Breast epithelium (tissue), 4 donors: ENCODE results near the gene IZUMO1R. TPM values are rescaled to one million over a fixed set of nuclear protein-coding genes. Genes with fewer than 3 reads are reported as not detected.
"Not testable (repeated sequence)": the region's sequence is repeated elsewhere in the genome, so short reads cannot be mapped to it uniquely, and the experiment has no call there.

Source experiments
- DNase-seq, 2 donors: peaks; one replicate each; pipeline ENCODE4 v3.0.0-alpha.2; 2019; ENCODE audit warnings: low spot score in 2 of 2
- H3K27ac ChIP-seq, 2 donors: fragments of 200-600 bp; sonication (generic) in 1 of 2; one replicate each; pipeline ENCODE4 v1.5.1; 2016 to 2019; ENCODE audit warnings: mild to moderate bottlenecking in 1 of 2
- H3K27me3 ChIP-seq, 2 donors: fragments of 200-600 bp; sonication (generic) in 1 of 2; one replicate each; pipeline versions ENCODE4 v1.5.1 to v1.6.0; 2017 to 2019; ENCODE audit warnings: control low read depth in 1 of 2, mild to moderate bottlenecking in 1 of 2
- H3K36me3 ChIP-seq: fragments of 200-600 bp; one replicate; pipeline ENCODE4 v1.5.1; 2019
- H3K4me1 ChIP-seq, 2 donors: fragments of 200-600 bp; sonication (generic); one replicate each; pipeline ENCODE4 v1.5.1; 2016 to 2019; ENCODE audit warnings: control low read depth in 1 of 2
- H3K4me3 ChIP-seq, 3 donors: fragments of 200-600 bp; sonication (generic); 1 replicate in 2 of 3; 2 replicates in 1 of 3; pipeline ENCODE4 v1.5.1; 2016 to 2019; ENCODE audit warnings: mild to moderate bottlenecking in 3 of 3, moderate library complexity in 2 of 3
- H3K9me3 ChIP-seq, 2 donors: fragments of 200-600 bp; sonication (generic) in 1 of 2; one replicate each; pipeline ENCODE4 v1.5.1; 2016 to 2019; ENCODE audit warnings: control low read depth in 1 of 2
- POLR2A ChIP-seq: fragments of 450-650 bp; IDR thresholded peaks from one replicate; pipeline ENCODE4 v1.6.1; 2016; ENCODE audit warnings: antibody characterized with exemption, mild to moderate bottlenecking, moderate library complexity
- POLR2AphosphoS5 ChIP-seq, 3 donors: sonication (generic); formaldehyde crosslinking; IDR thresholded peaks; one replicate each; pipeline ENCODE4 v1.6.1; 2017; ENCODE audit warnings: antibody characterized with exemption in 3 of 3
- intact Hi-C: fragments of 100-400 bp; cut with DNase I; formaldehyde crosslinking; loops from one replicate; pipeline ENCODE4 v1.15.1; 2023; ENCODE audit warnings: low total_unique reads
- total RNA-seq, 3 donors: library from RNA; depleted of rRNA; stranded (reverse); fragments of >200 nt; gene quantifications; one replicate each; pipeline ENCODE4 v1.1.0, GENCODE V29; 2016
- TF ChIP-seq, protein P1 (sequence below), 3 donors: fragments of 450-650 bp; IDR thresholded peaks; one replicate each; pipeline ENCODE4 v1.5.1; 2016 to 2017; ENCODE audit warnings: antibody characterized with exemption in 3 of 3, mild to moderate bottlenecking in 3 of 3, moderate library complexity in 3 of 3

The IZUMO1R gene
- total RNA-seq = not detected

DNA sequence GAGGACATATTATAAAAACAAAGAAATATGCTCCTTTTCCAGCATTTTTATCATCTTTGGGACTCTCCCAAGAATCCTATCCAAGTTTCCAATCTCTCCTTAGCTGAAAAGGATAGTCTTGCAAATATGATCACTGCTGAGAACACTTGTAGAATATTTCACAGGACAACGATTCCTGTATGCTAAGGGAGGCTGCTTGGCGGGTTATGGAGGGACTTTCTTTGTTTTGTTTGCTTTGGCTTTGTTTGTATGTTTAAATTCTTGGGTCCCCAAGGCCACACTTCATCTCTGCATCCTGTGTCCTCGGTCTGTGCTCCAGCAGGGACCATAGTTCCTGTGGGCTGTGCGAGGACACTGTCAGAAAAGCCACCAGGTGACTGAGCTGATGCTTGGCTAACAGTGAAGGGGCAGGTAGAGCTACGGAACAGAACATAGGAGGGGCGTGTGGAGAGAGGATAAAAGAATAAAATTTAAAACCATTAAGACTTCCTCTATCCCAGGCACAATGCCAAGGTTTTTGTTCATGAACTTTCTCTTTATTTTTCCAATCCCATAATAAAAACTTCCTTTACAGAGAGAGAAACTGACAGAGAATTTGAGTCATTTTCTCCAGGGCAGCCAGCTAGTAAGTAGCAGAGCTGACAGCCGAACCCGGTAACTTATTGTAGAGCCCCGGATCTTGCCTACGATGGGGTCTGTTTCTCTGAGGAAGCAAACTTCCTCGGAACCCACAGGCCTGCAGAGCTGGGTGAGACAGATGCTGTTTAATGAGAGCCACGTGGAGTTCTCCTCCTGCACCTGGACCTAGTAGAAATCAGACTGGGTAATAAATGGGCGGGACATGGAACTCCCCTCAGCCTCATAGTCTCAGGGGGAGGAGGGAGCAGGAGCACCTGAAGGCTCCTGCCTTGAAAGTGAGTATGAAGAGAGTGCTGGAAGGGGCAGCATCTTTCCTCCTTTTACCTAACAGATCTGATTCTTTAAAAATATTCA, at the start of gene IZUMO1R:
Gene IZUMO1R (plus strand): TSS at position 615 of the 993 bp plus-strand sequence. CDS start 1,057 bp downstream, outside the sequence.
- no peaks in the 10 kb centered on the region for H3K27me3 ChIP-seq
- intact Hi-C loops = no loop called here
- no peaks in the 10 kb centered on the region for H3K4me1 ChIP-seq
- no peaks in the 10 kb centered on the region for H3K36me3 ChIP-seq
- no peaks in the 10 kb centered on the region for H3K9me3 ChIP-seq
- no peak for DNase-seq
- no peak for TF ChIP-seq POLR2A
- no peak for TF ChIP-seq POLR2AphosphoS5 (IDR thresholded peaks at IDR 0.05)
- TF ChIP-seq, protein P1, sequence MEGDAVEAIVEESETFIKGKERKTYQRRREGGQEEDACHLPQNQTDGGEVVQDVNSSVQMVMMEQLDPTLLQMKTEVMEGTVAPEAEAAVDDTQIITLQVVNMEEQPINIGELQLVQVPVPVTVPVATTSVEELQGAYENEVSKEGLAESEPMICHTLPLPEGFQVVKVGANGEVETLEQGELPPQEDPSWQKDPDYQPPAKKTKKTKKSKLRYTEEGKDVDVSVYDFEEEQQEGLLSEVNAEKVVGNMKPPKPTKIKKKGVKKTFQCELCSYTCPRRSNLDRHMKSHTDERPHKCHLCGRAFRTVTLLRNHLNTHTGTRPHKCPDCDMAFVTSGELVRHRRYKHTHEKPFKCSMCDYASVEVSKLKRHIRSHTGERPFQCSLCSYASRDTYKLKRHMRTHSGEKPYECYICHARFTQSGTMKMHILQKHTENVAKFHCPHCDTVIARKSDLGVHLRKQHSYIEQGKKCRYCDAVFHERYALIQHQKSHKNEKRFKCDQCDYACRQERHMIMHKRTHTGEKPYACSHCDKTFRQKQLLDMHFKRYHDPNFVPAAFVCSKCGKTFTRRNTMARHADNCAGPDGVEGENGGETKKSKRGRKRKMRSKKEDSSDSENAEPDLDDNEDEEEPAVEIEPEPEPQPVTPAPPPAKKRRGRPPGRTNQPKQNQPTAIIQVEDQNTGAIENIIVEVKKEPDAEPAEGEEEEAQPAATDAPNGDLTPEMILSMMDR (IDR thresholded peaks at IDR 0.05) = no peak
- H3K27ac ChIP-seq = no peak within 1 kb of the TSS
- H3K4me3 ChIP-seq = no peak within 1 kb of the TSS

DNA sequence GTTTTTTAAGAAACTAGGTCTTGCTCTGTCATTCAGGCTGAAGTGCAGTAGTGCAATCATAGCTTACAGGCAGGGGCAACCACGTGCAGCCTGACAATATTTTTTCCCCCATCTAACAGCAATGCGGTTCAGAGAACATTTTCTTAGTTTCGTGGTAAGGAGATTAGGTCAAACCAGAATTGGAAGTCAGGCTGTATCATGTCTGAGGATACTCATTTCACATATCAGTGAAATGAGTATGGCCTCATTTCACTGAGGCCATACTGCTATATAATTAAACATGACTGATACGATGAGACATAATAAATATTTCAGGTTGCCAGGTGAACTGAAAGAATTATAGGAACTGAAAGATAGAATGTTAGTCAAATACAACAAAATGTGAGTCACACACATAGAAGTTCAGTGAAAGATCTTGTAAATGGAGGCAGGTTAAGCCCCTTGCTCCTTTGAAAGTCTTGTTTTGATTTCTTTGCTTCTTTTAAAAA, 32.5 kb upstream of the IZUMO1R start:
- H3K4me3 ChIP-seq = no peak overlapping the region
- intact Hi-C loops = loop anchor here (2.0 kb wide), 1 partner anchor 61 kb away; no protein-coding TSS in a partner anchor
- peaks cover 4 to 12% of the 10 kb centered on the region in 2 donors for H3K9me3 ChIP-seq
- H3K4me1 ChIP-seq = no peaks in the 10 kb centered on the region
- no peaks in the 10 kb centered on the region for H3K27me3 ChIP-seq
- DNase-seq = no peak
- TF ChIP-seq POLR2A = no peak
- H3K36me3 ChIP-seq = no peaks in the 10 kb centered on the region
- no peak overlapping the region for H3K27ac ChIP-seq

DNA sequence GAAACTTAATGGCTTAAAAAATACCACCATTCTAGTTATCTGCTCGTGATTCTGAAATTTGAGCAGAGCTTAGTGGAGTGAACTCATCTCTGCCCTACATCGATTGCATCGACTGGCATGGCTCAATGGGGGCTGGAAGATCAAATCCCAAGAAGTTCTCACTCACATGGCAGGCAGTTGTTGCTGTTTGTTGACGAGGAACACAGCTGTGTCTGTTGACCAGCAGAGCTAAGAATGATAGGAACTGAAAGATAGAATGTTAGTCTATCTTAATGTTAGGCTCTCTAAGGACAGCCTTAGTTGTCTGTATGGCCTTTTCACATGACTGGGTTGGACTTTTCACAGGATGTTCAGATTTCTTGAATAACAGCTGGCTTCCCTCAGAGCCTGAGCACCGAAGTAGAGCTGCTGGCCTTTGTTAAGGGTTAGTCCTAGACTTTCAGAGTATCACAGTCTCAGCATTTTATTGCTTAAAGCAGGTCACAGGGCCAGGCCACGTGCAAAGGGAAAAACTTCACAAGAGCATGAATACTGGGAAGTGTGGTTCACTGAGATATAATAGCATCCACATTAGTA, 31.6 kb upstream of the IZUMO1R start:
- Histone ChIP-seq H3K4me1 (no peaks in the 10 kb centered on the region), H3K36me3 (no peaks in the 10 kb centered on the region), H3K27me3 (no peaks in the 10 kb centered on the region), H3K27ac (no peak overlapping the region), H3K4me3 (no peak overlapping the region), H3K9me3 (peaks cover 4 to 12% of the 10 kb centered on the region in 2 donors)
- intact Hi-C loops = loop anchor here (2.0 kb wide), 1 partner anchor 60 kb away; no protein-coding TSS in a partner anchor
- DNase-seq = no peak
- TF ChIP-seq POLR2AphosphoS5 (IDR thresholded peaks at IDR 0.05) (no peak), POLR2A (no peak)

DNA sequence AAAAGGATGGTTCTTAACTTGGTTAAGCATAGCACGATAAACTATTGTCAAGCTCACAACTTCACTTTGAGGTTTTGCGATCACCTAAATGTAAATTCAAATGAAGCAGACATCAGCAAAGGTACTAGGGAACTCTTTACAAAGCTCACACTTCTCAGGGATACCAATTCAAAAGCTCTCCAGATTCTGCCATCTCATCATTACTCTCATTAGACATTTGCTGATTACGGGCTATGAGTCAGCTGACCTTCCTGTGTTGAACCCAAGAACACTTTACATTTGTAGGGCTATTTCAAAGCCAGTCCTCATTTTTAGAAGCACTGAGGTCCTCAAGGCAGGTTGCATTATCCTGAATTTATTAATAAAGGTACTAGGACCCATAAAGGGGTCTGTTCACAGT, 28.4 kb upstream of the IZUMO1R start:
- Histone ChIP-seq H3K27ac (no peak overlapping the region), H3K4me3 (no peak overlapping the region), H3K27me3 (no peaks in the 10 kb centered on the region), H3K9me3 (no peaks in the 10 kb centered on the region), H3K4me1 (no peaks in the 10 kb centered on the region), H3K36me3 (no peaks in the 10 kb centered on the region)
- intact Hi-C loops = no loop called here
- TF ChIP-seq POLR2AphosphoS5 (IDR thresholded peaks at IDR 0.05) (no peak), POLR2A (no peak)
- TF ChIP-seq, protein P1 (IDR thresholded peaks at IDR 0.05) = no peak
- no peak for DNase-seq

DNA sequence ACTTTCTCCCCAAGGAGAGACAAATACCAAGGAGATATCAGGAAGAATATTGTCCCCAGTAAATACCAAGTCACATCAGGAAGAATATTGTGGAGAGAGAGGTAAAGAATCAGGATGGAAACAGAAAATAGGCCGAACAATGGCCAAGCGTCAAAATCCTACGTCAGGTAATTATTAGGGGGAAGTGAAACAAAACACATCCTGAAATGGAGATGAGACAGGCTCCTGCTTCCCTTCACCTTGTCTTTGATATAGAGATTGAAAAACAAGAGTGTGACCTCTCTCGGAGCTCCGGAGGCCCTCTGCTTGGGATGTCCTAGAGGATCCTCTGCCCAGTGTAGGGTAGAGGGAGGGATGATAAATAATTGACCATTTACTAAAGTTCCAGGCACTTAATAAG, 27.4 kb upstream of the IZUMO1R start:
- no peaks in the 10 kb centered on the region for H3K4me1 ChIP-seq
- H3K27me3 ChIP-seq = no peaks in the 10 kb centered on the region
- H3K4me3 ChIP-seq = no peak overlapping the region
- TF ChIP-seq POLR2A (no peak), POLR2AphosphoS5 (IDR thresholded peaks at IDR 0.05) (no peak)
- TF ChIP-seq, protein P1 (IDR thresholded peaks at IDR 0.05) = no peak
- H3K27ac ChIP-seq = no peak overlapping the region
- H3K36me3 ChIP-seq = no peaks in the 10 kb centered on the region
- no peak for DNase-seq
- no peaks in the 10 kb centered on the region for H3K9me3 ChIP-seq
- intact Hi-C loops = no loop called here

DNA sequence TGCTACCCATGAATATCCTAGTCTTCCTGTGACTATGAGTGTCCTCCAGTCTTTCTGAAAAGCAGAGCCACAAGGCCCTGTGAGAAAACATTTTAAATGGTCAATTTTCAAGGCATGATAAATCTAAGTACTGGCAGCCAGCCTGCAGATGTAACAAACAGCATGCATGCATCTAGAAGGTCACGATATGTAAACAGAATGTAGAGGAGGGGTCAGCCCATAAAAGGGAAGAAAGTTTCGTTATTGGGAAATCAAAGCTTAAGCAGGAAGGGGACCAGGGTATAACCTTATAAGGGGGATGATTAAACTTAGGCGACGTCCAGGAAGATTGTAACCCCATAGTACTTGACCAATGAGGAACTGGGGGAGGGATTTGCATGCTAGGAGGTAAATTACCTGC, 26.2 kb upstream of the IZUMO1R start:
- H3K27ac ChIP-seq, H3K4me1 ChIP-seq, H3K27me3 ChIP-seq, H3K36me3 ChIP-seq, DNase-seq, H3K4me3 ChIP-seq, intact Hi-C loops, H3K9me3 ChIP-seq: not testable (repeated sequence)
